OCI-LY1 (cell line): ENCODE data around the gene NXN.
"Not testable (repeated sequence)": the region's sequence is repeated elsewhere in the genome, so short reads cannot be mapped to it uniquely, and the experiment has no call there.

ENCODE experiments used
- EZH2 ChIP-seq: fragments of 200-600 bp; sonication (generic), shearing (Covaris generic); IDR thresholded peaks from 2 replicates; pipeline ENCODE4 v1.8.0; 2017; ENCODE audit warnings: borderline replicate concordance, mixed run types, mild to moderate bottlenecking, antibody characterized with exemption, low read length, moderate library complexity, mixed read lengths
- TF ChIP-seq, protein P1 (sequence below): fragments of 200-600 bp; sonication (generic), shearing (Covaris generic); IDR thresholded peaks from 2 replicates; pipeline ENCODE4 v1.5.1; 2017; ENCODE audit warnings: mild to moderate bottlenecking, antibody characterized with exemption, low read length, moderate library complexity, mixed read lengths

DNA sequence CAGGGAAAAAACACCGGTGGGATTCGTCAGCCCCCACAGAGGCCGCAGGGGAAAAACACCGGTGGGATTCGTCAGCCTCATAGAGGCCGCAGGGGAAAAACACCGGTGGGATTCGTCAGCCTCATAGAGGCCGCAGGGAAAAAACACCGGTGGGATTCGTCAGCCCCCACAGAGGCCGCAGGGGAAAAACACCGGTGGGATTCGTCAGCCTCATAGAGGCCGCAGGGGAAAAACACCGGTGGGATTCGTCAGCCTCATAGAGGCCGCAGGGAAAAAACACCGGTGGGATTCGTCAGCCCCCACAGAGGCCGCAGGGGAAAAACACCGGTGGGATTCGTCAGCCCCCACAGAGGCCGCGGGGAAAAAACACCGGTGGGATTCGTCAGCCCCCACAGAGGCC lies 143.9 kb downstream of the NXN start:
- TF ChIP-seq, protein P1, sequence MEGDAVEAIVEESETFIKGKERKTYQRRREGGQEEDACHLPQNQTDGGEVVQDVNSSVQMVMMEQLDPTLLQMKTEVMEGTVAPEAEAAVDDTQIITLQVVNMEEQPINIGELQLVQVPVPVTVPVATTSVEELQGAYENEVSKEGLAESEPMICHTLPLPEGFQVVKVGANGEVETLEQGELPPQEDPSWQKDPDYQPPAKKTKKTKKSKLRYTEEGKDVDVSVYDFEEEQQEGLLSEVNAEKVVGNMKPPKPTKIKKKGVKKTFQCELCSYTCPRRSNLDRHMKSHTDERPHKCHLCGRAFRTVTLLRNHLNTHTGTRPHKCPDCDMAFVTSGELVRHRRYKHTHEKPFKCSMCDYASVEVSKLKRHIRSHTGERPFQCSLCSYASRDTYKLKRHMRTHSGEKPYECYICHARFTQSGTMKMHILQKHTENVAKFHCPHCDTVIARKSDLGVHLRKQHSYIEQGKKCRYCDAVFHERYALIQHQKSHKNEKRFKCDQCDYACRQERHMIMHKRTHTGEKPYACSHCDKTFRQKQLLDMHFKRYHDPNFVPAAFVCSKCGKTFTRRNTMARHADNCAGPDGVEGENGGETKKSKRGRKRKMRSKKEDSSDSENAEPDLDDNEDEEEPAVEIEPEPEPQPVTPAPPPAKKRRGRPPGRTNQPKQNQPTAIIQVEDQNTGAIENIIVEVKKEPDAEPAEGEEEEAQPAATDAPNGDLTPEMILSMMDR, result not testable (repeated sequence)
- TF ChIP-seq EZH2, result not testable (repeated sequence)
